Stimulated activated naive CD8-positive, alpha-beta T cell treated with anti-CD3 and anti-CD28 coated beads, Interleukin-15, Interleukin-2, amounts not matched to agents 100 ng/mL and 50 ng/mL, for 24 hours (primary cell): ENCODE measurements around the gene RIMKLA.

ENCODE experiments used
- H3K27ac Mint-ChIP-seq: one replicate; pipeline ENCODE4 v1.8.0; 2021; ENCODE audit warnings: mild to moderate bottlenecking, mixed read lengths
- H3K27me3 Mint-ChIP-seq: one replicate; pipeline ENCODE4 v1.8.0; 2021; ENCODE audit warnings: mixed read lengths
- H3K36me3 Mint-ChIP-seq: one replicate; pipeline ENCODE4 v1.8.0; 2021; ENCODE audit warnings: low read depth, mixed read lengths
- H3K4me1 Mint-ChIP-seq: one replicate; pipeline ENCODE4 v1.8.0; 2021; ENCODE audit warnings: low read depth, mixed read lengths
- H3K4me3 Mint-ChIP-seq: one replicate; pipeline ENCODE4 v1.8.0; 2021; ENCODE audit warnings: mild to moderate bottlenecking, mixed read lengths
- H3K9me3 Mint-ChIP-seq: one replicate; pipeline ENCODE4 v1.8.0; 2021; ENCODE audit warnings: mixed read lengths

Gene RIMKLA

GRCh38 chr1:42399315-42400100, 18.9 kb downstream of the RIMKLA start:
- Mint-ChIP-seq H3K27ac (no peak overlapping the region), H3K4me1 (no peaks in the 10 kb centered on the region), H3K27me3 (peaks cover under 1% of the 10 kb centered on the region), H3K4me3 (no peak overlapping the region), H3K36me3 (no peaks in the 10 kb centered on the region), H3K9me3 (no peaks in the 10 kb centered on the region)

- no peaks in the 10 kb centered on the region for H3K9me3 Mint-ChIP-seq
- H3K4me3 Mint-ChIP-seq, result no peak overlapping the region
- no peaks in the 10 kb centered on the region for H3K4me1 Mint-ChIP-seq
- no peak overlapping the region for H3K27ac Mint-ChIP-seq
- H3K27me3 Mint-ChIP-seq, result peaks cover 10% of the 10 kb centered on the region
- H3K36me3 Mint-ChIP-seq, result no peaks in the 10 kb centered on the region
Observed at GRCh38 chr1:42403880-42404400, 23.3 kb downstream of the RIMKLA start.

- H3K36me3 Mint-ChIP-seq, result no peaks in the 10 kb centered on the region
- H3K27ac Mint-ChIP-seq, result no peak overlapping the region
Observed at GRCh38 chr1:42414551-42415496, 34.2 kb downstream of the RIMKLA start.

DNA sequence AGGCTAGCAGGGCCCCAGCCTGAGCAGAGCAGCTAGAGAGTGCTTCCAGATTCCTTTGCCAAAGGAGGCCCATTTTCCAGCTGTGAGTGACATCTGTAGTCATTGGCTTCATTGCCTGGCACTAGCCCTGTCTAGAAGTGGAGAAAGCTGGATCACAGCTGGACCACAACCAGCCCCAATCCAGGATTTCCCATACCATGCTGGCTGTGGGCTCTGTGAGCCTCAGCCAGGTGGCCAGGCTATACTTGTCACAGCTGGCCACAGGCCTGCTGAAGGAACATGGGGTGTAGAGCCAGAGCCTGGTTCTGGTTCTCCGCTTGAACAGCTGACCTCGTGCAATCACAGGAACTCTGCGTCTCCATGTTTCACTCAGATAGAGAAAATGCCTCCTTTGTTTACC, 36.6 kb downstream of the RIMKLA start:
- no peaks in the 10 kb centered on the region for H3K36me3 Mint-ChIP-seq
- H3K9me3 Mint-ChIP-seq, result no peaks in the 10 kb centered on the region
- no peaks in the 10 kb centered on the region for H3K27me3 Mint-ChIP-seq
- no peaks in the 10 kb centered on the region for H3K4me1 Mint-ChIP-seq
- H3K27ac Mint-ChIP-seq, result no peak overlapping the region
- no peak overlapping the region for H3K4me3 Mint-ChIP-seq

More at GRCh38 chr1:42414551-42415496, 34.2 kb downstream of the RIMKLA start:
- Mint-ChIP-seq H3K9me3 (no peaks in the 10 kb centered on the region), H3K4me3 (no peak overlapping the region), H3K4me1 (no peaks in the 10 kb centered on the region), H3K27me3 (no peaks in the 10 kb centered on the region)

- Mint-ChIP-seq H3K27me3 (no peaks in the 10 kb centered on the region), H3K27ac (no peak overlapping the region), H3K4me1 (no peaks in the 10 kb centered on the region), H3K9me3 (no peaks in the 10 kb centered on the region), H3K4me3 (no peak overlapping the region), H3K36me3 (no peaks in the 10 kb centered on the region)
Observed at GRCh38 chr1:42418516-42418915, 37.9 kb downstream of the RIMKLA start.

- no peak overlapping the region for H3K4me3 Mint-ChIP-seq
Observed at GRCh38 chr1:42419126-42419821, 38.7 kb downstream of the RIMKLA start.

DNA sequence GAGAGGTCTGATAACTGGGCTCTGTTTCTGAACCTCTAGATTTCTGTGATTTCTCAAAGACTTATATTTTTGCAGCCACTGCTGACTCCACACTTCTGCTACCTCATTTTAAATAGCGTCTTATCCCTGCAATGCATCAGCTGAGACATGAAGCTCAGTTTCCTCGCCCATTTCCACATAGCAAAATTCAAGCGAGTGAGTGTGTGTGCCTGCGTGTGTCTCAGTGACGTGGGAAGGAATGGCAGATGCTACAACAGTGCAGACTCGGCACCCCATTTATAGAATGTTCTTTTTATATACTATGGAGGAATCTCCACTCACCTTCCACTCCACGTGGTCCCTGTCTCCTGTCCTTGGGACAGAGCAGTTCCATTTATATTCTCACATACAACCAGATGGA, 39.5 kb downstream of the RIMKLA start:
- Mint-ChIP-seq H3K4me3 (no peak overlapping the region), H3K36me3 (no peaks in the 10 kb centered on the region), H3K27me3 (no peaks in the 10 kb centered on the region), H3K4me1 (no peaks in the 10 kb centered on the region), H3K27ac (no peak overlapping the region), H3K9me3 (no peaks in the 10 kb centered on the region)

More at GRCh38 chr1:42419126-42419821, 38.7 kb downstream of the RIMKLA start:
- Mint-ChIP-seq H3K27me3 (no peaks in the 10 kb centered on the region), H3K9me3 (no peaks in the 10 kb centered on the region), H3K4me1 (no peaks in the 10 kb centered on the region), H3K36me3 (no peaks in the 10 kb centered on the region), H3K27ac (no peak overlapping the region)

- Mint-ChIP-seq H3K4me1 (no peaks in the 10 kb centered on the region), H3K4me3 (no peak overlapping the region), H3K9me3 (no peaks in the 10 kb centered on the region), H3K27ac (no peak overlapping the region), H3K36me3 (no peaks in the 10 kb centered on the region), H3K27me3 (no peaks in the 10 kb centered on the region)
Observed at GRCh38 chr1:42420911-42421585, 40.5 kb downstream of the RIMKLA start.

GRCh38 chr1:42422737-42423136, 42.1 kb downstream of the RIMKLA start:
- no peaks in the 10 kb centered on the region for H3K27me3 Mint-ChIP-seq
- H3K36me3 Mint-ChIP-seq, result no peaks in the 10 kb centered on the region
- H3K4me3 Mint-ChIP-seq, result no peak overlapping the region
- no peaks in the 10 kb centered on the region for H3K4me1 Mint-ChIP-seq
- no peak overlapping the region for H3K27ac Mint-ChIP-seq
- H3K9me3 Mint-ChIP-seq, result no peaks in the 10 kb centered on the region

DNA sequence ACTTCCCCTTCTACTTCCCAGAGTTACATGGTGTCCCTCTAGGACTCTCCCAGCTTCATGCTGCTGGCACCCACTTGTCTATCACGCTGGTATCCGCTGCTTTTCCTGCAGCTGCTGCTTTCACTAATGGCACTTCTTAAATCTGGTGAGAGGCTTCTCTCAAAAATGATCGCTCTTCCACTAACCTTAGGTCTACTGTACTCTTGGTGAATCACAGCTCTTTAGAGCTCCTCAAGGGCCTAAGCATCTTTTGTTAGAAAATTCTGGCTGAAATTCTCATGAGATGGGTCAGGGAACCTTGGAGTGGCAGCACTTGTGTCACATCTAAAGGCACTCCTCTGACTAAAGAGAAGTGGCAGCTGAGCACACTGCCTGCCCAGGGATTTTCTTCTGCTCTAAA, 43.1 kb downstream of the RIMKLA start:
- Mint-ChIP-seq H3K9me3 (no peaks in the 10 kb centered on the region), H3K4me3 (no peak overlapping the region), H3K36me3 (no peaks in the 10 kb centered on the region), H3K27me3 (no peaks in the 10 kb centered on the region), H3K27ac (no peak overlapping the region), H3K4me1 (no peaks in the 10 kb centered on the region)

DNA sequence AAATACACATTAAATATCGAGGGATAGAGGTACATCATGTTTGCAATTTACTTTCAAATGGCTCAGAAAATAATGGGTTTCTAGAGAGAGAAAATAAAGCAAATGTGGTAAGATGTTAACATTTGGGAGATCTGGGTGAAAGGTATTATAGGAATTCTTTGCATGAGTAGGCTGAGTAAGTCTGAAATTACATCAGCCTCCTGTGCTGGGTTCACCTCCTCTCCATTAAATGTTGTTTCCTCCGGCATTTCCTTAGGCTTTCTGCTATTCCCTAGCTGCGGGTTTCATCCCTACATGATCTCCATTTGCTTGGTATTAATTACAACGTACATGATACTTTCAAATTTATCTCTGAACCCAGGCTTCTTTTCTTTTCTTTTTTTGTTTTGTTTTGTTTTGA, 43.6 kb downstream of the RIMKLA start:
- H3K9me3 Mint-ChIP-seq, result no peaks in the 10 kb centered on the region
- no peaks in the 10 kb centered on the region for H3K4me1 Mint-ChIP-seq
- no peaks in the 10 kb centered on the region for H3K36me3 Mint-ChIP-seq
- H3K27ac Mint-ChIP-seq, result no peak overlapping the region
- no peaks in the 10 kb centered on the region for H3K27me3 Mint-ChIP-seq
- no peak overlapping the region for H3K4me3 Mint-ChIP-seq

DNA sequence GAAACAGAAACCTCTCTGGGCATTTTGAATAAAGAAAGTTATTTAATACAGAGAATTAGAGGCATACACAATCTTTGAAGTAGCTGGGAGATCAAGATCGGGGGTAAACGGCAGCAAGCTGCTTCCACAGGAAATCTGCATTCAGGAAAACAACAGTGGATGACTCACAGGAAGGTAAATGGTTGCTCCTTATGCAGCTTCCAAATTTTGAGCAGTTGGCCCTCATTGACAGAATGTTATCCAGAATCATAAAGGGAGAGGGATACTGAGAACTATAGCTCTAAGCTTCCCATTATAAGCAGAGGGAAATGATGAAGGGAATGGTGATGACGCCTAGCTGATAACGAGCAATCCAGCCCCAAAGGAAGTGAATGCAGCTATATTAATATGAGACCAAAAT, 46.6 kb downstream of the RIMKLA start:
- H3K27me3 Mint-ChIP-seq, result no peaks in the 10 kb centered on the region
- H3K9me3 Mint-ChIP-seq, result no peaks in the 10 kb centered on the region
- H3K36me3 Mint-ChIP-seq, result no peaks in the 10 kb centered on the region
- H3K4me3 Mint-ChIP-seq, result no peak overlapping the region
- no peaks in the 10 kb centered on the region for H3K4me1 Mint-ChIP-seq
- H3K27ac Mint-ChIP-seq, result no peak overlapping the region

- Mint-ChIP-seq H3K4me3 (no peak overlapping the region), H3K36me3 (no peaks in the 10 kb centered on the region), H3K9me3 (no peaks in the 10 kb centered on the region), H3K27me3 (no peaks in the 10 kb centered on the region), H3K4me1 (no peaks in the 10 kb centered on the region), H3K27ac (no peak overlapping the region)
Observed at GRCh38 chr1:42429603-42430002, 49.0 kb downstream of the RIMKLA start.
